Measurements from ENCODE around the gene RILPL1. TPM values are rescaled to one million over a fixed set of nuclear protein-coding genes. Genes with fewer than 3 reads are reported as not detected.

Gene RILPL1
- total and polyA plus RNA-seq, 10 of the 15 experiments (the other 5 are each of a cell fraction or from before 2014, with no cell fraction given) = 0.05 to 0.61 (median 0.25) TPM

DNA sequence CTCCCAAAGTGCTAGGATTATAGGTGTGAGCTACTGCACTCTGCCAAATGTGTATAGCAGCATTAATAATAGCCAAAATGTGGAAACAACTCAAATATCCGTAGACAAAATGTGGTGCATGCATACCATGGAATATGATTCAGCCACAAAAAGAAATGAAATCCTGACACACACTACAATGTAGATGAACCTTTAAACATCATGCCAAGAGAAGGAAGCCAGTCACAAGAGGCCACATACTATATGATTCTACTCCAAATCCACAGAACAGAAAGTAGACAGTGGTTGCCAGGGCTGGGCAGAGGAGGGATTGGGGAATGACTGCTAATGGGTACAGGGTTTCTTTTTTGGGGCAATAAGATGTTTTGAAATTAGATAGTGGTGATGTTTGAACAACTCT lies 43.1 kb upstream of the RILPL1 start:
- no peak overlapping the region for H3K4me2 ChIP-seq (ENCODE audit: control insufficient read depth, insufficient read depth)
- no peaks in the 10 kb centered on the region for H3K36me3 ChIP-seq (ENCODE audit: control insufficient read depth in 2 of 2, insufficient read depth in 2 of 2, low read length in 1 of 2)
- in situ Hi-C loops (cut with MboI) = no loop called here
- 62% methylated on average over 1 of the region's 1 CpG for WGBS (ENCODE audit: insufficient coverage, insufficient replicate concordance, low lambda C conversion rate, missing lambda C conversion rate)
- H3K9ac ChIP-seq (ENCODE audit: control insufficient read depth, insufficient read depth, low read length) = no peak overlapping the region
- no peaks in the 10 kb centered on the region for H4K20me1 ChIP-seq (ENCODE audit: control insufficient read depth, insufficient read depth)
- H3K4me3 ChIP-seq = no peak overlapping the region
- no peaks in the 10 kb centered on the region for H3K4me1 ChIP-seq (ENCODE audit: control insufficient read depth, insufficient read depth, low read length)
- SMC1A ChIA-PET (ENCODE audit: uncharacterized antibody, unreplicated experiment) = no interaction called here
- CTCF ChIA-PET = no interaction called here
- no peak overlapping the region for H3K27ac ChIP-seq (ENCODE audit: control insufficient read depth, insufficient read depth)
- ATAC-seq (no peak), FAIRE-seq (no peak), DNase-seq (ENCODE audit: low read depth, low spot score) (no peak)
- no peak overlapping the region for H2AFZ ChIP-seq (ENCODE audit: control insufficient read depth, low read depth, low read length)
- RAD21 ChIA-PET (ENCODE audit: unreplicated experiment) = no interaction called here
- no peaks in the 10 kb centered on the region; a peak in 1 of 4 replicates for H3K27me3 ChIP-seq (replicated peaks in 1 of 2; ENCODE audit: control insufficient read depth in 2 of 2, insufficient read depth in 2 of 2, low read length in 1 of 2)
- POLR2A ChIA-PET = no interaction called here
- H3K9me3 ChIP-seq (replicated peaks; ENCODE audit: control insufficient read depth, insufficient read depth, low read length) = no peaks in the 10 kb centered on the region; the same call in 2 of the 3 replicates
- no TSS peak for BruUV-seq (replicated peaks)
- H3K79me2 ChIP-seq (ENCODE audit: control insufficient read depth, insufficient read depth, low read length) = no peaks in the 10 kb centered on the region
- intact Hi-C loops (cut with micrococcal nuclease; ENCODE audit: unreplicated experiment) = no loop called here
- TF ChIP-seq ZBTB33 (IDR thresholded peaks at IDR 0.05) (no peak), MEF2A (IDR thresholded peaks at IDR 0.05; ENCODE audit: insufficient read depth, low read depth, low read length) (no peak), PKNOX1 (IDR thresholded peaks at IDR 0.05) (no peak), EED (IDR thresholded peaks at IDR 0.05; ENCODE audit: low read depth) (no peak), CREM (IDR thresholded peaks at IDR 0.05; ENCODE audit: low read depth) (no peak), ZBTB40 (IDR thresholded peaks at IDR 0.05; ENCODE audit: borderline replicate concordance) (no peak)
- TF ChIP-seq, protein P1, sequence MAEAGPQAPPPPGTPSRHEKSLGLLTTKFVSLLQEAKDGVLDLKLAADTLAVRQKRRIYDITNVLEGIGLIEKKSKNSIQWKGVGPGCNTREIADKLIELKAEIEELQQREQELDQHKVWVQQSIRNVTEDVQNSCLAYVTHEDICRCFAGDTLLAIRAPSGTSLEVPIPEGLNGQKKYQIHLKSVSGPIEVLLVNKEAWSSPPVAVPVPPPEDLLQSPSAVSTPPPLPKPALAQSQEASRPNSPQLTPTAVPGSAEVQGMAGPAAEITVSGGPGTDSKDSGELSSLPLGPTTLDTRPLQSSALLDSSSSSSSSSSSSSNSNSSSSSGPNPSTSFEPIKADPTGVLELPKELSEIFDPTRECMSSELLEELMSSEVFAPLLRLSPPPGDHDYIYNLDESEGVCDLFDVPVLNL (IDR thresholded peaks at IDR 0.05; ENCODE audit: low read depth, low read length) = no peak
- TF ChIP-seq, protein P2, sequence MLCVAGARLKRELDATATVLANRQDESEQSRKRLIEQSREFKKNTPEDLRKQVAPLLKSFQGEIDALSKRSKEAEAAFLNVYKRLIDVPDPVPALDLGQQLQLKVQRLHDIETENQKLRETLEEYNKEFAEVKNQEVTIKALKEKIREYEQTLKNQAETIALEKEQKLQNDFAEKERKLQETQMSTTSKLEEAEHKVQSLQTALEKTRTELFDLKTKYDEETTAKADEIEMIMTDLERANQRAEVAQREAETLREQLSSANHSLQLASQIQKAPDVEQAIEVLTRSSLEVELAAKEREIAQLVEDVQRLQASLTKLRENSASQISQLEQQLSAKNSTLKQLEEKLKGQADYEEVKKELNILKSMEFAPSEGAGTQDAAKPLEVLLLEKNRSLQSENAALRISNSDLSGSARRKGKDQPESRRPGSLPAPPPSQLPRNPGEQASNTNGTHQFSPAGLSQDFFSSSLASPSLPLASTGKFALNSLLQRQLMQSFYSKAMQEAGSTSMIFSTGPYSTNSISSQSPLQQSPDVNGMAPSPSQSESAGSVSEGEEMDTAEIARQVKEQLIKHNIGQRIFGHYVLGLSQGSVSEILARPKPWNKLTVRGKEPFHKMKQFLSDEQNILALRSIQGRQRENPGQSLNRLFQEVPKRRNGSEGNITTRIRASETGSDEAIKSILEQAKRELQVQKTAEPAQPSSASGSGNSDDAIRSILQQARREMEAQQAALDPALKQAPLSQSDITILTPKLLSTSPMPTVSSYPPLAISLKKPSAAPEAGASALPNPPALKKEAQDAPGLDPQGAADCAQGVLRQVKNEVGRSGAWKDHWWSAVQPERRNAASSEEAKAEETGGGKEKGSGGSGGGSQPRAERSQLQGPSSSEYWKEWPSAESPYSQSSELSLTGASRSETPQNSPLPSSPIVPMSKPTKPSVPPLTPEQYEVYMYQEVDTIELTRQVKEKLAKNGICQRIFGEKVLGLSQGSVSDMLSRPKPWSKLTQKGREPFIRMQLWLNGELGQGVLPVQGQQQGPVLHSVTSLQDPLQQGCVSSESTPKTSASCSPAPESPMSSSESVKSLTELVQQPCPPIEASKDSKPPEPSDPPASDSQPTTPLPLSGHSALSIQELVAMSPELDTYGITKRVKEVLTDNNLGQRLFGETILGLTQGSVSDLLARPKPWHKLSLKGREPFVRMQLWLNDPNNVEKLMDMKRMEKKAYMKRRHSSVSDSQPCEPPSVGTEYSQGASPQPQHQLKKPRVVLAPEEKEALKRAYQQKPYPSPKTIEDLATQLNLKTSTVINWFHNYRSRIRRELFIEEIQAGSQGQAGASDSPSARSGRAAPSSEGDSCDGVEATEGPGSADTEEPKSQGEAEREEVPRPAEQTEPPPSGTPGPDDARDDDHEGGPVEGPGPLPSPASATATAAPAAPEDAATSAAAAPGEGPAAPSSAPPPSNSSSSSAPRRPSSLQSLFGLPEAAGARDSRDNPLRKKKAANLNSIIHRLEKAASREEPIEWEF (IDR thresholded peaks at IDR 0.05; ENCODE audit: insufficient replicate concordance, low read depth, low read length) = no peak

Data from GM12878 (cell line).